IPS-18a (cell line): ENCODE results near the gene LEO1.

Source experiments
- H3K27ac ChIP-seq: one replicate; pipeline ENCODE4 v1.5.1; 2013; ENCODE audit warnings: low read length
- H3K27me3 ChIP-seq: one replicate; pipeline ENCODE4 v1.6.1; 2013; ENCODE audit warnings: mild to moderate bottlenecking, low read length; ENCODE audit not compliant: control insufficient read depth, insufficient read depth
- H3K36me3 ChIP-seq: one replicate; pipeline ENCODE4 v1.6.1; 2013; ENCODE audit warnings: low read depth, low read length; ENCODE audit not compliant: control insufficient read depth
- H3K4me1 ChIP-seq: one replicate; pipeline ENCODE4 v1.6.1; 2013; ENCODE audit warnings: low read depth, low read length; ENCODE audit not compliant: control insufficient read depth
- H3K4me3 ChIP-seq: one replicate; pipeline ENCODE4 v1.5.1; 2013; ENCODE audit warnings: low read length
- H3K9ac ChIP-seq: one replicate; pipeline ENCODE4 v1.6.1; 2013; ENCODE audit warnings: mild to moderate bottlenecking, low read length, moderate library complexity
- H3K9me3 ChIP-seq: one replicate; pipeline ENCODE4 v1.6.1; 2013; ENCODE audit warnings: low read depth, low read length; ENCODE audit not compliant: control insufficient read depth

Gene LEO1

DNA sequence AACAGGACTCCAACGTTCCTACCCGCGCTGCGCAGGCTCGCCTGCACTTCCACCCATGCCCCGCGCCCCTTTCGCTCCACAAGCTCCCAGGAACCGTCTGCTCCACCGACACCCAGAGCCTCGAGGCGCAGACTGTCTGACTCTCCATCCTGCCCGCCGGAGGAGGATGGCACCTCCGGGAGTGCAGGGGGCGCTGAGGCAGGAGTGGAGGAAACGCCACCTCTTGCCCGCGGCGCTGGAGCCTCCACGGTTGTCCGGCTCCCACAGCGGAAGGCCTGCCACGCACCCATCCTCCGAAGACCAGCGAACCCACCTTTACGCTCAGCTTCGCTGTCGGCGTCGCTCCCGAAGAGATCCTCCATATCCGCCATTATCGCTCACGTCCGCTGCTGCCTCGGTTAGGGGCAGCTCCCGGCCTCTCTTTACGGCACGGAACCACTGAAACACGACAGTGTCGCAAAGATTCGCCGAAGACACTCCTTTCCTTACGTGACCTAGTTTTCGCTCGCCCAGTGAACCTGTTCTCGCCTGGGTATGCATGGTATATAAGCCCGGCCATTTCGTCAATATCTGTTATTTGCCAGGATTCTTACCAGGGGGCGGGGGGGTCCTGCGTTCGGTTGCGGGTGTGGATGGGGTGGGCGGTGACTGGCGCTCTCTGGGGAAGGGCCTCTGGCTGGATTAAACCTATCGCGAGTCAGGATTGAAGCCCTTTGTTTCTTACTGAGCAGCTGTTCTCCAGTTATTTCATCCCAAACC lies at the start of gene LEO1:
TSS of gene LEO1 (minus strand) at position 404 of the 759 bp plus-strand sequence. CDS start at position 371, 33 bp downstream.
- H3K4me3 ChIP-seq, result peak within 1 kb of the TSS; percentile 97
- peak within 1 kb of the TSS; percentile 73 for H3K27ac ChIP-seq
- H3K9ac ChIP-seq, result peak within 1 kb of the TSS; percentile 85
- no peaks in the 10 kb centered on the region for H3K36me3 ChIP-seq
- H3K27me3 ChIP-seq, result no peaks in the 10 kb centered on the region
- H3K9me3 ChIP-seq, result no peaks in the 10 kb centered on the region
- H3K4me1 ChIP-seq, result peaks cover 6% of the 10 kb centered on the region

DNA sequence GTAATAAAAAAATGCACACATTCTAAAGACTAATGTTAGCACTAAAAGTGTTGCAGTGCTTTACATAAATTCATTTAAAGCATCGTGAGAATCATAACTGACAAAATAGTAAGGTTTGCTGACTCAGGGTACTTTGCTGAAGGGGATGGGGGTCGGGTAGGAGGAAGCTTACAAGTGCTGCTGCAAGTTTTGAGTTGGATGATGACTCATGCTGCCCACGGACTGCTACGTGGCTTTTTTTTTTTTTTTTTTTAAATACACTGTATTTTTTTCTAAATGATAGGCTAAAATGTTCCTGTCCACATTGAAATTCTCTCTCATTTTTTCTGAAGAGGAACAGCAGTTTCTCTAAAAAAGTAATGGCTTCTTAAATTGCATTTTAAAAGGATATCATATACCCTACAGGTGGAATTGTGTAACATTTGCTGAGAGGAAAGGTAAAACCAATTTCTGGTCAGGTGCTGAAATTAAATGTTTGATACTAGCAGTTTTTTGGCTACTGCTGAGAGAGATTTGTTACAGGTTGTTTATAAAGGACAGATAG lies 49.6 kb upstream of the LEO1 start:
- H3K27me3 ChIP-seq, result no peaks in the 10 kb centered on the region
- no peaks in the 10 kb centered on the region for H3K36me3 ChIP-seq
- H3K4me1 ChIP-seq, result peaks cover 16% of the 10 kb centered on the region
- peak overlapping the region; percentile 97 for H3K4me3 ChIP-seq
- no peaks in the 10 kb centered on the region for H3K9me3 ChIP-seq
- H3K27ac ChIP-seq, result peak overlapping the region; percentile 73
- peak overlapping the region; percentile 83 for H3K9ac ChIP-seq

DNA sequence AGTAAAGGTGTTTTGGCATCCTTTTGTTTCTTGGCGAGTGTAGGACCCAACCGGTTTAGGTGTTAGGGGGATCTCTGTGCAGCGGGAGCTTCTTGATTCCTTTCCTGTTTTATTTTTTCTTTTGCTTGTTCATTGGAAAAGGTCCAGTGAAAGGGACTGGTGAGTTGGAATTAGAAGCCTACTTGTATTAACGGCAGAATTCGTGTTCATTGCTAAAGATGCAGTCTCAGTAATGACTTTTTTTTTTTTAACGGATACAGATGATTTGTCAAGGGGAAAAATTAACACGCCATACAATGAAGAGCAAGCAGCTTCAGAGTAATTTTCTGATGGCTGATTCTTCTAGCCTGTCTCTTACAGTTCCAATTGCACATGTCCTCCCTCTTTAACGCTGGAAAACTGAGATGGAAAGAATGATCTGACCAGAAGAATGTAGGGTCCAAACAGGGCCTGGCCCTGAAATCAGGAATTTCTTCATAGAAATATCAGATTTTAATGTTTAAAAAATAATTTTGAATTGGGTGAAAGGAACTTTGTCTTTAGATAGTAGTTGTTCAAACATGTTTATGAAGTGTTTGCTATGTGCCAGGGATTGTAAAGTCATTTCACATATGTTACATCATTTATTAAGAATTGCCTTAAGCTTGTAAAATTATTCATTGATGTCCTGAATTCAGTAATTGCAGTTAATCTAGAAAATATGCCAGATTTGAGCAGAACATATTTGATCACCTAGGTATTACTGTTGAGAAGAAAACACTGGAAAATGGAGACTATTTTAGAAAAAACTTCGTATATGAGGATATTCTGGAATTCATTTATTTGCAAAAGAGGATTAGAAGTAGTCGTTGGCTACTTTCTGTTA lies 48.9 kb upstream of the LEO1 start:
- H3K27me3 ChIP-seq, result no peaks in the 10 kb centered on the region

DNA sequence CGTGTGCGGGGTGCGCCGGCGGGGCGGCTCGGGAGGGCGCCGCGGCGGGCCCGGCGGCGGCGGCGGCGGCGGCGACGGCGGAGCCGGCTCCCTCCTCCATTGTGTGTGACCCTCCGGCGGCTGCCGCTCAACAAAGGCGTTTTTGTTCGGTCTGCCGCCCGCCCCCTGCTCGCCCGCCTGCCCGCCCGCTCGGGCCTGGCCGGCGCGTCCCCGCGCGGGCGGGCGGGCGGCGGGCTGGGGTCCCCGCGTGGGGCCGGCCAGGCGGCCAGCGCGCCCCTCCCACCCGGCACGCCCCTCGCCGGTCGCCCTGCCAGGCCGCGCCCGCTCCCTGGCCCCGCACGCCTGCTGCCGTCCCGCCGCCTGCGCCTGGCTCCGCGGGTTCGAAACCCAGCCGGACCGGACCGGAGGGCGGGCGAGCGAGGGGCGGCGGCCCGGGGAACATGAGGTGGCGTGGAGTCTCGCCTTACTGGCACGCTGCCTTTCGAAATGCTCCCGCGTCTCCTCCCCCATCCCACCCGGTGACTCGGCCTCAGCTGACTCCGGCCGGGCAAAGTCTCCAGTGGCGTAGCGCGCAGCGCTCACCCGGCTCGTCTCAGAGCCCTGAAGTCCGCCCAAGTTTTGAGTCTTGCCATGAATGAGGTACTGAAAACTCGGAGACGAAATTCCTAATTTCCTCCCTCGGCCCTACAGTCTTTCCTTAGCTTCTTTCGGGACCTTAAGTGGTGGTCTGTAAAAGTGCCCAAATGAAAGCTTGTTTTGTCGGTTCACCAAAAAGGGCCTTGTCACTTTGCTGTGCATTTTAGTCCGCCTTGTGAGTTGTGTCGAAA lies 48.0 kb upstream of the LEO1 start:
- Histone ChIP-seq H3K27me3 (no peaks in the 10 kb centered on the region), H3K36me3 (no peaks in the 10 kb centered on the region), H3K27ac (peak overlapping the region; percentile 54), H3K9me3 (no peaks in the 10 kb centered on the region), H3K4me3 (peak overlapping the region; percentile 97), H3K4me1 (peaks cover 16% of the 10 kb centered on the region), H3K9ac (peak overlapping the region; percentile 83)

More for the DNA sequence above, 48.9 kb upstream of the LEO1 start:
- H3K4me3 ChIP-seq, result peak overlapping the region; percentile 97
- no peaks in the 10 kb centered on the region for H3K9me3 ChIP-seq
- H3K27ac ChIP-seq, result peak overlapping the region; percentile 73
- peaks cover 16% of the 10 kb centered on the region for H3K4me1 ChIP-seq
- no peaks in the 10 kb centered on the region for H3K36me3 ChIP-seq
- peak overlapping the region; percentile 83 for H3K9ac ChIP-seq

DNA sequence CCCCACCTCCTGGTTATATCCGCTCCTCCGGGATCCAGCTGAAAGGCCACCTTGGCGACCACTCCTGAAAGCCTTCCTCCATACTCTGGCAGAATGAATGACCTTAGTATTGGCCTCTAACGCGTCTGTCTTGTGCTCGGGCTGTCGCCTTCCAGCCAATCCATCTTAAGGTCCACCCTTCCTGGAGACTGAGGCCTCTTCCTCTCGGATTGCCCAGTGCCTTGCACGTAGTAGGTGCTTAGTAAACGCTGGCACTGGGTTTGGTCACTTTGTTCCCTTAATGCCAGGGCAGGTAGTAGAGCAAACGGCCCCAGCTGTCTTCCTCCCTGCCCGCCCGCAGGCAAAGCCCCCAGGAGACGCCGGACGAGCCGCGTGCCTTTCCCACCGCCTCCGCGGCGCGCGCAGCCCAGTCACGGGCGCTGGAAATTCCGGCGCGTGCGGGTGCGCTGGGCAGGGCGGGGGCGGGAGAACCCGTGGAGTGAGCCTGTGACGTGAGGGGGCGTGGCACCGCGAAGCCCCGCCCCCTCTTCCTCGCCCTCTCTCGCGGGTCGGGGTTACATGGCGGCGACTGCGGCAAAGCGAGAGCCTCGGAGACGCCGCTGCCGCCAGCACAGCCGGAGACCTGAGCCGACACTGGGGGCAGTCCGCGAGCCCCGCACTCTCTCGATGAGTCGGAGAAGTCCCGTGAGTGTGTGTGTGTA lies 47.3 kb upstream of the LEO1 start, which contains the start of gene MAPK6:
TSS of gene MAPK6 (plus strand) at position 527 of the 701 bp plus-strand sequence. CDS start 27,242 bp downstream, outside the sequence.
- peak within 1 kb of the TSS; percentile 97 for H3K4me3 ChIP-seq
- peak within 1 kb of the TSS; percentile 83 for H3K9ac ChIP-seq
- H3K27me3 ChIP-seq, result no peaks in the 10 kb centered on the region
- no peaks in the 10 kb centered on the region for H3K36me3 ChIP-seq
- H3K27ac ChIP-seq, result peak within 1 kb of the TSS; percentile 54
- H3K9me3 ChIP-seq, result no peaks in the 10 kb centered on the region
- H3K4me1 ChIP-seq, result peaks cover 16% of the 10 kb centered on the region

DNA sequence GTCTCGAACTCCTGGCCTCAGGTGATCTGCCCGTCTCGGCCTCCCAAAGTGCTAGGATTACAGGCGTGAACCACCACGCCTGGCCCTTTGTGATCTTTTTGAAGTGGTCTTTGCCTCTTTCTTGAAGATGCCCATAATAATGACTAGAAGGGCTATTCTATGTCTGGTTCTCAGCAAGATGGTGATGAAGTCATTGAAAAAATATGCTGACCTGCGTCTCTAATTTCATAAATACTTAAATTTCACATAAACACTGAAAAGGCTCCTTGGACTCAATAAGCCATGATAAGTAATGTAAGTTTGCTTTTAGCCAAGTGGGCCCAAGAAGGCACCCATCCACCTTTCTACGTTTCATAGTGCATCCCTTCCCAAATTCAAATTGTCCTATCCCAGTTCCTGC lies 46.7 kb upstream of the LEO1 start:
- Histone ChIP-seq H3K9ac (no peak overlapping the region), H3K4me1 (peaks cover 15% of the 10 kb centered on the region), H3K27ac (no peak overlapping the region), H3K36me3 (no peaks in the 10 kb centered on the region), H3K4me3 (peak overlapping the region; percentile 65), H3K9me3 (no peaks in the 10 kb centered on the region), H3K27me3 (no peaks in the 10 kb centered on the region)

DNA sequence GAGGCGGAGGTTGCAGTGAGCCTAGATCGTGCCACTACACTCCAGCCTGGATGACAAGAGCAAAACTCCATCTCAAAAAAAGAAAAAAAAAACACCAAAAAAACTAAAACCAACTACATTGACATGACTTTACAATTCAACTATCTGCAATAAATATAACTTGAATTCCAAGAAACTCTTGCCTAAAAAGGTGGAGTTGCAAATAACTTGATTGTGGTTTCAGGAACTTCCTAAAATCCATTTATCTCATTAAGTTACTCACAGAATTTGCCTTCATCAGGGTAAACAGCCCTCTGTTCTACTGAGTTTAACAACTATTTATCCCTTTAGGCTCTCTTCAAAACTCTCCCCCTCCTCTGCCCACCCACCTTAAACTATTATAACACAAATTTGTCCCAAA lies 44.7 kb upstream of the LEO1 start:
- Histone ChIP-seq H3K36me3 (no peaks in the 10 kb centered on the region), H3K9me3 (no peaks in the 10 kb centered on the region), H3K27me3 (no peaks in the 10 kb centered on the region), H3K27ac (no peak overlapping the region), H3K4me1 (peaks cover 8% of the 10 kb centered on the region), H3K9ac (no peak overlapping the region), H3K4me3 (no peak overlapping the region)

DNA sequence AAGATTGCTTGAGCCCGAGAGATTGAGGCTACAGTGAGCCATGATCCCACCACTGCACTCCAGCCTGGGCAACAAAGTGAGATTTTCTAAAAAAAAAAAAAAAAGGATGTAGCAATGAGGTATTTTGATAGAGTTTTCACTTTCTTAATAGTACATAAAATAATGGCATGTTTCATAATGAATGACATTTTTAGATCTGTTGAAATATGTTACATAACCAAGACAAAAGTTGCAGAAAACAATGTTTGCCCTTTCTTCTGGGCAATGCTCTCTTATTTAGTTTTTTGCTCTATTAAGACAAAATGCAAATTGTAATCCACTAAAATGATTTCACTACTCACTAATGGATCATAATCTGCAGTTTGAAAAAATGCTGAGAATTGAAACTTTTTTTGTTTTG lies 43.0 kb upstream of the LEO1 start:
- no peaks in the 10 kb centered on the region for H3K9me3 ChIP-seq
- no peak overlapping the region for H3K9ac ChIP-seq
- H3K36me3 ChIP-seq, result no peaks in the 10 kb centered on the region
- H3K27me3 ChIP-seq, result no peaks in the 10 kb centered on the region
- no peak overlapping the region for H3K27ac ChIP-seq
- no peaks in the 10 kb centered on the region for H3K4me1 ChIP-seq
- H3K4me3 ChIP-seq, result no peak overlapping the region

DNA sequence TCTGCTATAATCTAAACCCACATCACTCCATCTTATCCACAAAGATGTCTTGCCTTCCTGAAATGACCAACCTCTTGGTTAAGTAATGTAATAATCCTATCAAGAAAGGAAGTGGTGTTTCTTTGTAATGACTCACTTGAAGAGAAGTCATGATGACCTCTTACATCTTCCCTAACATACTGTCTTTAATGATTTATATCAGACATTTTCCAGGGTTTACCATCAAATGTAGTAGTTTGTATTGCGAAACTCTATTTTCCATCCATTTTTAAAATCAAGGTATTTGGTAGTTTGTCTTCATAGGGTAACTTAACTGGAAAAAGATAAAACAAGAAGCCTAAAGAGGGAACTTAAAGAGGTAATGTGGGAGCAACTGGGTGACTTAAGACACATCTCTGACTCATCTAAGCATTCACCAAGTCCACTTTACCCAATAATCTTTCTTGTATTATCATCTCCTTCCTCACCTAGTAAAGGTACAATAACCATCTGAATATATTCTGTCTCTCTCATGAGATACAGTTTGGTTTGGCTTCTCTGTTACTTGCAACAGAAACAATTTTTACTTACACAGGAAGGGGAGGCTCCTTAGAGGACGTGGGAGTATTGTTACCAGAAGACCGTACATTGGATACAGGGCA lies 41.7 kb upstream of the LEO1 start:
- Histone ChIP-seq H3K9ac (no peak overlapping the region), H3K27ac (no peak overlapping the region)

DNA sequence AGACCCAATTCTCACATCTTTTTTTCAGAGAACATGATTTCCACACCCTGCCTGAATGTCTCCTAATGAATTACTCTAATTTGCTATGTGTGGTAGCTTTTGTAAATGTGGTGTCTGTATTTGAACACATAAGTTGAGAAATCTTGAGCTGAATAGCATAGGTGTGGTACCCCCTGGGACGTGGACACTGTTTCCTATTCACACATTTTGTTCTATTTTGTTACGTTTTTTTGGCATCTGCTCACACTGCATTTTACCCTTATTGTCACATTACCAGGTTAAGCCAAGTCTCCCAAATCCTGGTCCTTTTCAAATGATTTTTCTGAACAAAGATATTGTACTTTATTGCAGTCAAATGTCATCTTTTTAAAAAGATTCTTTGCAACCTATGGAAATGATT lies 40.6 kb upstream of the LEO1 start:
- Histone ChIP-seq H3K9me3 (no peaks in the 10 kb centered on the region), H3K4me1 (no peaks in the 10 kb centered on the region), H3K4me3 (no peak overlapping the region), H3K36me3 (no peaks in the 10 kb centered on the region), H3K9ac (no peak overlapping the region), H3K27ac (no peak overlapping the region), H3K27me3 (no peaks in the 10 kb centered on the region)

More for the DNA sequence above, 41.7 kb upstream of the LEO1 start:
- Histone ChIP-seq H3K9me3 (no peaks in the 10 kb centered on the region), H3K27me3 (no peaks in the 10 kb centered on the region), H3K4me3 (no peak overlapping the region), H3K4me1 (no peaks in the 10 kb centered on the region), H3K36me3 (no peaks in the 10 kb centered on the region)
